HG02610 (cell line): ENCODE data around the gene RAI1.
"Not testable (repeated sequence)": the region's sequence is repeated elsewhere in the genome, so short reads cannot be mapped to it uniquely, and the experiment has no call there.

Source experiments
- ATAC-seq: cut with Tn5 transposase; IDR thresholded peaks from one replicate; pipeline ENCODE4 v1.9.1; 2021; ENCODE audit warnings: mild to moderate bottlenecking, moderate library complexity; ENCODE audit not compliant: unreplicated experiment

Gene RAI1

GRCh38 chr17:17680477-17681186, 626 bp upstream of the RAI1 start:
- no peak for ATAC-seq

- ATAC-seq, result peak; percentile 15
Measured at GRCh38 chr17:17681744-17682292, 560 bp downstream of the RAI1 start.

GRCh38 chr17:17682293-17682736, 1.1 kb downstream of the RAI1 start:
- ATAC-seq, result peak; percentile 32

GRCh38 chr17:17682737-17683680, 1.8 kb downstream of the RAI1 start:
- ATAC-seq, result peak; percentile 29

- no peak for ATAC-seq
Measured at GRCh38 chr17:17683710-17684365, 2.6 kb downstream of the RAI1 start.

GRCh38 chr17:17684906-17685774, 3.9 kb downstream of the RAI1 start:
- no peak for ATAC-seq

- no peak for ATAC-seq
Measured at GRCh38 chr17:17685775-17686291, 4.6 kb downstream of the RAI1 start.

GRCh38 chr17:17689312-17689711, 8.1 kb downstream of the RAI1 start:
- ATAC-seq, result no peak

GRCh38 chr17:17690233-17690632, 9.0 kb downstream of the RAI1 start:
- ATAC-seq, result not testable (repeated sequence)

GRCh38 chr17:17691468-17692263, 10.4 kb downstream of the RAI1 start:
- ATAC-seq, result peak; percentile 36

GRCh38 chr17:17692353-17693252, 11.3 kb downstream of the RAI1 start:
- ATAC-seq, result no peak

GRCh38 chr17:17693253-17694168, 12.3 kb downstream of the RAI1 start:
- ATAC-seq, result no peak

- peak; percentile 42 for ATAC-seq
Measured at GRCh38 chr17:17694169-17695081, 13.2 kb downstream of the RAI1 start.

- no peak for ATAC-seq
Measured at GRCh38 chr17:17696085-17696484, 14.8 kb downstream of the RAI1 start.

GRCh38 chr17:17696882-17697633, 15.8 kb downstream of the RAI1 start:
- no peak for ATAC-seq
